H1 (cell line): ENCODE data around the gene TOP3B. TPM values are rescaled to one million over a fixed set of nuclear protein-coding genes. Genes with fewer than 3 reads are reported as not detected.

Experiments used
- BACH1 ChIP-seq: IDR thresholded peaks from 2 replicates; pipeline ENCODE4 v1.6.1; 2012; ENCODE audit warnings: low read length, improper control_type of control experiment
- FOSL1 ChIP-seq: IDR thresholded peaks from 2 replicates; pipeline ENCODE4 v1.6.1; 2011; ENCODE audit warnings: mild to moderate bottlenecking, low read depth, low read length, moderate library complexity; ENCODE audit not compliant: insufficient read depth
- JUN ChIP-seq: IDR thresholded peaks from 2 replicates; pipeline ENCODE4 v1.6.1; 2011; ENCODE audit warnings: low read depth, mild to moderate bottlenecking, improper control_type of control experiment, low read length
- NRF1 ChIP-seq: IDR thresholded peaks from 2 replicates; pipeline ENCODE4 v1.6.1; 2011; ENCODE audit warnings: mild to moderate bottlenecking, low read depth, low read length, improper control_type of control experiment
- polyA plus RNA-seq, 7 experiments: library from polyadenylated mRNA; depleted of rRNA in 3 of 7; stranded (reverse) in 5 of 7; unstranded in 2 of 7; fragments of >200 nt in 5 of 7; fragments of 200-250 nt in 2 of 7; gene quantifications; 1 replicate in 5 of 7; 2 replicates in 1 of 7; 4 replicates in 1 of 7; pipeline versions ENCODE4 v1.2.1 to v1.2.3, GENCODE V29; 2011 to 2013; ENCODE audit warnings: missing spikeins in 2 of 7, mixed read lengths in 2 of 7
- total RNA-seq: library from RNA; stranded (reverse); fragmentation: NEBNext Ultra II Directional; extraction: Animal tissue kit (Norgen Biotek cat#: 25700); gene quantifications from 2 replicates; pipeline ENCODE4 v1.2.1, GENCODE V29; 2021

Gene TOP3B
- total and polyA plus RNA-seq, 2 of the 8 experiments (the other 6 are each of a cell fraction or from before 2014, with no cell fraction given): 30.4 to 52.8 TPM

- TF ChIP-seq NRF1: no peak
- TF ChIP-seq FOSL1: no peak
- TF ChIP-seq BACH1: no peak
- TF ChIP-seq JUN: no peak
These were observed at the start of gene TOP3B (continued) for GRCh38 chr22:21982338-21982965.
